ENCODE measurements around the gene CCM2L.

Gene CCM2L

DNA sequence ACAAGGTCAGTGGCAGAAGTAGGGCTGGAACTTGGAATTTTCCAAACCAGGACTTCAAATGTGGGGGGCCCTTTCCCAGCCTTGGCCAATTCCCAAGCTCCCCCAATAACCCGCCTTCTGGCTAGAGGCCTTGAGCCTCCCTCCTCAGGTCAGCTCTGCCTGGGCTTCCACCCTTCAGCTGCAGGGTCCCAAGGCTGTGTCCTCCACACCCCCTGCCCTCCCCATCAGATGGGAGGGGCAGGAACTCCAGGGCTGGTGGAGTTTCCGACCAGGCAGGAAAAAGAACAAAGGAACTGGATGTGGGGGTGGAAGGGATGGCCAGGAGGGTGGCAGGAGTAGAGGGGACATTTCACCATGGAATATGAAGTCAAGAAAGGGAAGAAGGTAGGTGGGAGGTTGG lies at the start of gene CCM2L:
TSS of gene CCM2L (plus strand) at position 338 of the 400 bp plus-strand sequence. CDS start at position 355, 17 bp downstream.
- DNase-seq: no peak

DNA sequence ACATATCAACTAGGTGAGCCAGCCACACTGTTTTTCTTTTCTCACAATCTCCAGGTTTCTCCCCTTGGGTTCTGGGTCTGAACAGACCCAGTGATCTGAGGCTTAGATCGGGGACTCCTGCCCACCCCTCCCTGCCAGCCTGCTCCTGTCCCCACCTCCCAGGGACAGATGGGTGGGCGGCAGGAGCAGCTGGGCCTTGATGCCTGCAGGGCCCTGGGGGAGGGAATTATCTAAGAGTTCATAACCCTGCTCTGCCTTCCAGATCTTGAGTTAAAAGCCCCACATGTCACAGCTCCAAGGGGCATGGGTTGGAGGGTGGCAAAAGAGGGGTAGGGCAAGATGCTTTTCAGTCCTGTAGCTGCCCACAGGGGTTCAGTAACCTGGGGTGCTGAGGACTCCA lies 47.5 kb upstream of the CCM2L start:
- DNase-seq: no peak

DNA sequence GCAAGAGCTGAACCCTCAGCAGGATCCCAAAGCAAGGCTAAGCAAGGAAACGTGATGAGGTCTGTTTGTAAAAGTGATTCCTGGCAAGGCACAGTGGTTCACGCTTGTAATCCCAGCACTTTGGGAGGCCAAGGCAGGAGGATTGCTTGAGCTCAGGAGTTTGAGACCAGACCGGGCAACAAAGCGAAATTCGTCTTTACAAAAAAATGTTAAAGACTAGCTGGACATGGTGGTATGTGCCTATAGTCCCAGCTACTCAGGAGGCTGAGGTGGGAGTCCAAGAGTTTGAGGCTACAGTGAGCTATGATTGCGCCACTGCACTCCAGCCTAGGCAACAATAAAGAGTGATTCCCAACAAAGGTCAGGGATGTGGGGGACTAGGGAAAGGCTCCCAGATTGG lies 46.3 kb upstream of the CCM2L start:
- no peak for DNase-seq

DNA sequence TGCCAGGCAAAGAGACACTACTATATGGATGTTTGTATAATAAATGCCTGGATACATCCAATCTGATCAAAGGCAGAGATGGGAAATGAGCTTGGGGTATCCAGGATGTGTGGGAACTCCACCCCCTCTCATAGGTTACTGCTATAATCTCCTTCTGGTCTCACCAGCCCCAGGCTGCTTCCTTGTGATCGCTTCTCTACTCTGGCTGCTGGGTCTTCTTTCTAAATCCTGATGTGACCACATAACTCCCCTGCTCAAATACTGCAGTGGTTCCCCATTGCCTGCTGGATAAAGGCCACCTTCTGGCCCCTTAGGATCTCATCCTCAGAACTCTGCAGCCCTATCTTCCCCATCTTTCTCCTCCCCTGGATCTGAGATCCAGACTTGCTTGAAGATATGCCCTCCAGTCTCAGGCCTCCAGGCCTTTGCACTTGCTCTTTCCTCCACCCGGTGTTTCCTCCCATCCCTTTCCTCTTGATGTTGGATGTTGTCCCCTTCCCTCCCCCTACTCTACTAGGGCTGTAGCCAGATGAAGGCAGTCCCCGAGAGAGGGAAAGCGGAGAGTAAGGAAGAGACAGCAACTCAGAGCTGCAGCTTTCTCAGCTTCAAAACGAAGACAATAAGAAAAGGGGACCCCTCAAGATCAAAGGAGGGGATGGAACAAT lies 43.1 kb upstream of the CCM2L start:
- DNase-seq: no peak

DNA sequence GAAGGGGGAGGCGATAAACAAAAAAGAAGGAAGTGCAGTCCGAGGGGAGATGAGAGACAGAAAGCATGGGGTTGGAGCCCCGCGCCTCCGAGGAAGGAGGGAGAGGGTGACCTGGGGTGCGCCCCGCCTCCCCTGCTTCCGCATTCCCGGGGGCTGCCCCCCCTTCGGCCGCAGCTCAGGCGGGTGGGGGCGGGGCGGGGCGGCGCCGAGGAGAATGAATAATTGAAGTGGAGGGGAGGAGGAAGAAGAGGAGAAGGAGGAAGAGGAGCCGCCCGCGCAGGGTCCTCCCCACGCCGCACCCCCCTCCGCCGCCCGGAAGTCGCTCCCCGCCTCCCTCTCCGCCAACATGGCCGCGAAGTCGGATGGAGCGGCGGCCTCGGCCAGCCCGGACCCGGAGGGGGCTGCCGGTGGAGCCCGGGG lies 42.4 kb upstream of the CCM2L start, which contains the start of gene XKR7:
TSS of gene XKR7 (plus strand) at position 322 of the 420 bp plus-strand sequence. CDS start at position 347, 25 bp downstream.
- DNase-seq: no peak

DNA sequence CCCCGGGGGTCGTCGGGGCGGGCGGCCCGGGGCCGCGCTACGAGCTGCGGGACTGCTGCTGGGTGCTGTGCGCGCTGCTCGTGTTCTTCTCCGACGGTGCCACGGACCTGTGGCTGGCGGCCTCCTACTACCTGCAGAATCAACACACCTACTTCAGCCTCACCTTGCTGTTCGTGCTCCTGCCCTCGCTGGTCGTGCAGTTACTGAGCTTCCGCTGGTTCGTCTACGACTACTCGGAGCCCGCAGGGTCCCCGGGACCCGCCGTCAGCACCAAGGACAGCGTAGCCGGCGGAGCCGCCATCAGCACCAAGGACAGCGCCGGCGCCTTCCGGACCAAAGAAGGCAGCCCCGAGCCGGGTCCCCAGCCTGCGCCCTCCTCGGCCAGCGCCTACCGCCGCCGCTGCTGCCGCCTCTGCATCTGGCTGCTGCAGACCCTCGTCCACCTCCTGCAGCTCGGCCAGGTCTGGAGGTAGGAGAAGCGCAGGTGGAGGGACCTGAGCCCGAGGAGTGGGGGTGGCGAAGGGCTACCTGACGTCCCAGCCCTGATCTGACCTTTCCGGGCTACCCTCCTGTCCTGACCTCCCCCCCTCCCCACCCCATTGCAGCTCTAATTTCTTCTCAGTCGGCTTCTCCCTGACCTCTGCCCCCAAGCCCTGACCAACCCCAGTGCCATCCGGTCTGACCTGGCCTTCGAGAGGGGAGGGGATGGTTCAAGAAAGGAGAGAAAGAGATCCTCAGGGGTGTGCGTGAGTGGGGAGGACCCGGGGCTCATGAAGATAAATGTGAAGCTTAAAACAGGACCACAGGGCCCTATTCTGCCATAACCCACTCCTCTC lies 41.7 kb upstream of the CCM2L start:
- peak; percentile 70 for DNase-seq

DNA sequence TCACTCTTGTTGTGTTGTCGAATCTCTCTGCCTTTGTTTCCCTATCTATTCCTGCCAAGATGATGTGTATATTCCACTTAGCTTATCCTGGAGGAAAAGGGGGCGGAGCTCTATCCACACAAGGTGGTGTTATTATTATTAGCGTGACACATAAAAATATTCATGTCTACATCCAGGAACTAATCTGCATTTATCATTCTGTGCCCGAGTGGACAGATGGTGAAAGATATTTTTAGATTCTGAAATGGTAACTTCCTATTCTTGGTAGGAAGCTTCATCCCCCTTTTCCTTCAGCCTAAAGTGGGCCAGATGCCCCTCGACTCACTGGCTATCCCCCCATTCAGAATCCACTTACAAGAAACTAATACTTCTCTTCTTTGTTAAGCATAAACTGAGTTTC lies 40.2 kb upstream of the CCM2L start:
- no peak for DNase-seq

DNA sequence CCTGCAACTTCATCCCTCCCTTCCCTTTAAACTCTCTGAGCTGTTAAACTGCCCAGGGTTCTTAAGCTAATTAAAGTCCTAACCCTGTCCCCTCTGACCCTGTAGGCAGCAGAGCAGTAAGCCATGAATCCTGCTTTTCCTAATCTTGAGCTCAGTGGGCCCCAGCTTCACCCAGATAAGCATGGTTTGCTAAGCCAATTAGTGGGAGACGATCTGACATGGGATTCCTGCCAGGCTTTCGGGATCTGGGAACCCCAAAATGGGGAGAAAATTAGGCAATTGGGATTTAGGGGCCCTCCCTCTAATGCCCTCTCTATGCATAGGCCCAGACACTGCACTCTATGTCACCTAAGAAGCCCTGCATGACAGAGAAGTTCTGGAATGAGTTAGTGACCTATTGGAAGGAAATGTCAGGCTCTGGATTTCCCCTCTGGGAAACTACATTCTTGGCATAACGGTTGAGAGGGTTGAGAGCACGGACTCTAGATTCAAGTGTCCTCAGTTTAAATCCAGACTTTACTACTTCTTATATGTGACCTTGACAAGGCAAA lies 37.7 kb upstream of the CCM2L start:
- no peak for DNase-seq

DNA sequence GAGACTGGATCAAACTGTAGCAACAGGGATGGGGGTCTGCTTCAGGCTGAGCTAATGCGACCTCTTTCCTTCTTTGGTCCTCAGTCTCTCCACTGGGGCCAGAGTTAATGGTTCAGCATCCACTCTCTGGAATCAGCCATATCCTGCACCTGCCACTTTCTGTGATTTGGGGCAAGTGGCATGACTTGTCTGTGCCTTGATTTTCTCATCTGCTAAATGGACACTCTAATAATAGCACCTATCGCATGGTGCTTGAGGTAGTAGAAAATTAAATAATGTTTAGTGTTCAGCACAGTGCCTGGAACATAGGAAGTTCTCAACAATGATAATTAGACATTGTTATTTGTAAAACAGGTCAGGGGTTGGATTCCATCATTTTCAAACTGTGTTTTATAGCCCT lies 35.9 kb upstream of the CCM2L start:
- DNase-seq: no peak

DNA sequence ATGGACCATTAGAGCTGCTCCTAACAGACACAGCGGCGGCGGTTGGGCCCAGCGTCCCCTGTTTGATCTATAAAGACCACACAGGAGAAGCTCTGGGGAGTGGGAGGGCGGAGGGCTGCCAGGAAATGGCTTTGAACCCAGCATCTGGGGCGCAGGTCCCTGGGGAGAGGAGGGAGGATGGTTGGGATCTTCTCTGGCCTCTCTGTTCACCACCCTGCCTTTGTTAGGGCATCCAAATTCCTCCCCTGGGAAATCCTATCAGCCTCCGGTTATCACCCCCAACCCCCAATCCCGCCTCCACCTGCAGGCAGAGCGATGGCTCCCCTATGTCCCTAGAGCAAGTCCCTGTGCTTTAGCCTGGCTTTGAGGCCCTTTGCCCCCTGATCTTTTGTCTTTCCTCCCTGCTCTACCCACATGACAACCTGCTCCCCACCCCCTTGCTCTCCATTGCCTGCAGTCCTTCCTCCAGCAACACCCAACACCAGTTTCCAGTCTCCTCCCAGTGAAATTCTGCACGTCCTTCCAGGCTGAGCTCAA lies 35.2 kb upstream of the CCM2L start:
- DNase-seq: no peak

DNA sequence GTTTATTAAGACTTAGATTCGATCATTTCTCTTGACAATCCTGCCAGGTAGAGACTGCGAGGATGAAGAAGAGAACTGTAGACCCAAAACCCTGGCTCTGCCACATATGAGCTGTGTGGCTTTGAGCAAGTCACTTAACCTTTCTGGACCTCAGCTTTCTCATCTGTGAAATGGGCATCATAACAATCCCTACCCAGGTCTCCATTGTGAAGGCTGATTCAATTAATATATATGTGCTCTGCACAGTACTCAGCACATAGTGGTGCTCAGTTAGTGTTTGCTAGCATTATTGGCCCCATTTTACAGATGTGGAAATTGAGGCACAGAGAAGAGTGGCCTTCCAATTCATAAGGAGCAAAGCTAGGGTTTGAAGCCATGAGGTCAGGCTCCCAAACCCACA lies 34.4 kb upstream of the CCM2L start:
- no peak for DNase-seq

DNA sequence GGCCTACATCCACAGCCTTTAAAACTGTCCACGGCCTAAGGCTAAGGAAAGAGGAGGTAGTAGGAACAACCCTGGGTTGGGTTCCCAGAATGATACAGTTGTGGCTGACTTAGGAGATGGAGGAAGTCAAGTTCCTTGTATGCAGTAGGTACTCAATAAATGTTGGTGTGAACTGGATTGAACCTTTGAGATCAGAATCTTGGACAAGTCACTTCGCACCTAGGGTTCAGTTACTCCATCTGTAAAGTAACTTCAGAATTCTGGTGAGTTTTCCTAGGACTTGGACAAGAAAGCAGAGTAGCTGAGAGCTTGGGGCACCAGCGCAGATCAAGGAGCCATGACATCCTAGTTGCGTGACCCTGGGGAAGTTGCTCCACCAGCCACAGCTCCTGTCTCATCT lies 33.2 kb upstream of the CCM2L start:
- DNase-seq: no peak

DNA sequence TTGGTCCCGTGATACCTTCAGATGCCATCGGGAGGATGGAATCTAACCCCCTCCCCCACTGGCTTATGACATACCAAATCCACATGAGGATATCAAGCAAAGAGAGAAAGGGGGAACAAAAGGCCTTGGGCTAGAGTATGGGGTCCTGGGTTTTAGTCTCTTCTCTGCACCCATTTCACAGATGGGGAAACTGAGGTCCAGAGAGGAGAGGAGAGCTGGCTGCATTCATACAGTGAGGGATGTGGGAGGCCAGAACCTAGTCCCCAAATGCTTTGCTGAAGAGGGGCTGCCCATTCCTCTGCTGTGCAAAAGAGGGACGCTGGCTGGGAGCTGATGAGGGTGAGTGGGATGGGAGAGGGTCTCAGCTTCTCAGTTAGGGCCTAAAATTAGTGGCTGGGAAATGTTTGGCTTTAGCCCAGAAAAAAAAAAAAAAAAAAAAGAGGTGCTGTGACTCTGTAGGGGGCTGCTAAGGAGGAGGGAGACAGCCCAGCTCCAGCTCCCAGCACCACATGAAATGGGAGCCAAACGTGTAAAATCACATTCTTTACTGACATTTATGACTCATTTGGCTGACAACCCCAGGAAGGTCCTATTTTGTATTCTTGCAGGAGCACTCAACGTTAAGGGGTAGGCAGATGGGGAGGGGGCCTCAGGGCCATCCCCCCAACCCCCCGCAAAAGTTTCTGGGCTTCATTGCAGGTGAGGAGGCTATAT lies 30.4 kb upstream of the CCM2L start:
- no peak for DNase-seq

DNA sequence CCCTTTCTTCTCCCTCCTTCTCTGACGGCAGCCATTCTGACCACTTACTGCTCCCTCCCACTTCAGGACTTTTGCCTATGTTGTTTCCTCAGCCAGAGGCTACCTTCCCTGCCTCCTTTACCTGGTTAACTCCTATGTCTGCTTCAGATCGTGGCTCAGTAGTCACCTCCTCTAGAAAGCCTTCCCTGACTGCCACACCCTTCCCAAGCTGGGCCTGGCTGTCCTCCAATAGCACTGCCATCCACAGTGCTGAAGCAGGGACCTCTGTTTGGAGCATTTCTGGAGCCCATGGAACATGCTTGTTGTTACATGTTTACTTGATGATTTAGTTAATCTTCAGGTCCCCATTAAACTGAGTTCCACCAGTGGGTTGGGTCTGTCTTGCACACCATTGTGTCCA lies 28.5 kb upstream of the CCM2L start:
- no peak for DNase-seq

DNA sequence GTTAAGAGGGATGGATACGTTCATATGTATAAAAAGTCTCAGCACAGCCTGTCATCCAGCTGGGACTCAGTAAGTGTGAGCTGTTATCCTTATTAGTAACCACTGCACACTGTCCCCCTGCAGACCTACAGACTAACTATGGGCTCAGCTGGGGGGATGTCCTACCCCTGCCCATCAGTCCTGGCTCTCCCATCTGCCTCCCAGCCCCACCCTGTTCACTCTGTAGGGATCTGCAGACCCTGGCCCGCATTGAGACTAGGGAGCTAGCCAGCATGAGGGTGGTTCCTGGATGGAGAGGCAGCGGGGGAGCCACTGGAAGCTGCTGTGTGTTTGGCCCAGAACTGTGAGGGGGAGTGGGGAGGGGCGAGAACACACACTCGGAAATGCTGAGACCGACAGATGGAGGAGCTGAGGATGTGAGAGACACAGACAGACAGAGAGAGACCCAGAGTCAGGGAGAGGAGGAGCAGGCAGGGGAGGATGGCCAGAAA lies 25.2 kb upstream of the CCM2L start:
- no peak for DNase-seq

DNA sequence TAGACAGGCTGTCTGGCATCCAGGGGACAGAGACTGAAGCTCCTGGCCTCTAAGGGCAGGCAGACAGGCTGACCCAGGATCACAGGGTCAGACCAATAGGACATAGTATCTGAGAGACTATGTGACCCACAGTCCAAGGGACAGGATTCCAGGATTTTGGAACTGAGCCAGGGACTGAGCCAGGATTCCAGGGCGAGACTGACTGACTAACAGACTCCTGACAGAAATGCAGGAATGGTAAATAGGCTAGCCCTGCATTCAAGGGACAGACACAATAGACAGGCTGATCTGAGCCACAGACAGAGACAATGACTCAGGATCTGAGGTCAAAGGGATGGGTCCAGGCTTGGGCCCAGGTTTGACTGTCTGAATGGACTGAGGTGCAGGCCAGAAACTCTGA lies 22.5 kb upstream of the CCM2L start:
- DNase-seq: no peak

DNA sequence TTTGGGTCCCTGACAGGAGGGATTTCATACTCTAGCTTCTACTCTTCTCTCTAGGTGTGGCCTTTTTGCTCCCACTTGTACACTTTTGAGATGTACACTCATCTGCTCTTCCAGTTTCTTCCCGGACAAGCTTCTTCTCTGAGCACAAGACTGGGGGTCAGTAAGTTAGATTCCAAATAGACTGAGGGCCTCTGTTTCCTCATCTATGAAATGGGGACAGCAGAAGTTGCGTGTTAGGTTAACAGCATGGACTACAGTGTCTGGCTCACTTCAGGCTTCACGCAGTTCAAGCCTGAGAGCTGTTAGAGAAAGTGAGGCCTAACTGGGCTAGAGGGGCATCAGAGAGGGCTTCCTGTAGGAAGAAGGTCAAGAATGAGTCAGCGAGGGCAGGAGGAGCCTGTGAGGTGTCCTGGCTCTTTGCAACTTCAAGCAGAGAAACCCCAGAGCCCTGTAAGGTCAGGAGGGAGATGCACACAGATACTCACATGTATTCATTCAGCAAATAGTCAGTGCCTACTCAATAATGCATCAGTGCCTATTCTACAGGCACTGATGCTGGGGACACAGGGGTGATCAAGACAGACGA lies 21.7 kb upstream of the CCM2L start:
- no peak for DNase-seq

DNA sequence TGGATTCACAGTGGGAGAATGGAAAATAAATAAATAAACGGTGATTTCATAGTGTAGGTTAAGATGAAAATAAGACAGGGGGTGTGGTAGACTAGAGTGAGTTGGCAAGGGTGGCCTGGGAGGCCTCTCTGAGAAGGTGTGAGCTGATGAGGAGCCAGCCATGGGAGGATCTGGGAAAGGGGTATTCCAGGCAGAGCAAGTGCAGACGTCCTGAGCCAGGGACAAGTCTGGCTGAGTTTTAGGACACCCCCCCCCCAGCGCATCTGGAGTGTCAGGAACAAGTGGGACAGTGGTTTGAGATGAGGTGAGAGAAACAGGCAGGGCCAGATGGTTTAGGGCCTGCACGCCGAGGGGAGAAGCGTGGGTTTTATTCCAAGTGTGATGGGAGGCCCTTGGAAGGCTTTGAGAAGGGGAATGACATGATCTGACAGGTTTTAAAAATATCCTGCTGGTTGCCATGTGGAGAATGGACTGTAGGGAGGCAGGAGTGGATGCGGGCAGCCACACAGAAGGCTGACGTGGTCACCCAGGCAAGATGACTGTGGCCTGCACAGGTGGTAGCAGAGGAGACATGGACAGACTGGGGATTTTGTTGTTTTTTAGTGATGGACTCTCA lies 21.1 kb upstream of the CCM2L start:
- no peak for DNase-seq

DNA sequence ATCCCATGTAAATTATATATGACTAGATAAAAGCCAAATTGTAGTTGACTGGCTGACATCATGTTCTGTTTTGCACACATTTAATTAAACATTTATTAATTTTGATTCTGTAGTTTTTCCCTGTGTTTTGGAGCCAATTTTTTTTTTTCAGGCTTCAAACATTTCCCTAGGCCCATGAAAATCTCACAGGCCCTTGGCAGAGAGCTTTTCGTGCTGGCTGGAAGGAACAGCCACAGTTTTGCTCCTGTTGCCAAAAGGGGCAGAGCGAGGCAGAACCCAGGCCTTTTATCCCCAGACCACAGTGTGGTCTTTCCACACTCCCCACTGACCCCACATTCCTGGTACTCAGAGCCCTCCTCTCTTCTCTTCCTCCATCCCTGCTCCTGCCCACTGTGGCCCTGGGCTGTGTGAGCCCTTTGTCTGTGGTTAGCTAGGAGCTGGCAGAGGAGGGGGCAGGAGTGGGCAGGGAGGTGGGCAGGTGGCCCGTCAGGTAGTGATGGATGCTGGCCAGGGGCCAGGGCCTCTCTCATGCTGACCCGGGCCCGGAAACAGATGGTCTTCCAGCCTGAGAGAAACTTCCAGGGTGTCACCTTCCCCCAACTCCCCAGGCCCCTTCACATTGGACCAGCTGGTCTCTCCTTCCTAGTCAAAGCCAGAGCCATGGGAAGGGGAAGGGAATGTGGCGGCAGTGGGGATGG lies 19.4 kb upstream of the CCM2L start:
- DNase-seq: no peak

DNA sequence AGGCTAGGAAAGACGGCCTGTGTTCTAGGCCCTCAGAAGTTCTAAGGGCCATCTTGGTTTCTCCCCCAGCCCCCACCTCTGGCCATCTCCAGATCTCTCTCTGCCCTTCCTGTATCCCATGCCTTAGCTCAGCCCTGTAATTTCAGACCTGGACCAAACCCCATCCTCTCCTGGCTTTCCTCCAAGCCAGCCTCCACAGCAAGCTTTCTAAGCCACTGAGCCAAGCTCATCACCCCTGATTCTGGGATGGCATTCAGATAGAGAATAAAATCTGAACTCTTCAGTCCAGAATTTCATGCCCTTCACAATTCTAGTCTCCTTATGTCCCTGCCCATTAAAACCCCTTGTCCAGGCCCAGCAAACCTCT lies 18.9 kb upstream of the CCM2L start:
- no peak for DNase-seq

DNA sequence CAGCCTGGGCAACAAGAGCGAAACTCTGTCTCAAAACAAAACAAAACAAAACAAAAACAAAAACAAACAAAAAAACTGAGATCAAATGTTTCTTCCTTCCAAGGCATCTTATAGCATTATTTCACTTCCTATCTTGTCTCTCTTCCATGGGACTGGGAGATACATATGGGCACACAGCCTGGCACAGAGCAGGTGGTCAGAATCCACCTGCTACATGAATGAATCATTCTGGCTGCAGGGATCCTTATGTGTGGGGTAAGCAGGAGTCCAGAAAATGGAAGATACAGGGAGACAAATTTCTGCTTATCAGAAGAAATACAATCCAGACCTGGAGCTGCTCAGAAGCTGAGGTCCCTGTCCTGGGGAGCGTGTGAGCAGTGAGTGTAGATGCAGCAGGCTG lies 18.2 kb upstream of the CCM2L start:
- no peak for DNase-seq

DNA sequence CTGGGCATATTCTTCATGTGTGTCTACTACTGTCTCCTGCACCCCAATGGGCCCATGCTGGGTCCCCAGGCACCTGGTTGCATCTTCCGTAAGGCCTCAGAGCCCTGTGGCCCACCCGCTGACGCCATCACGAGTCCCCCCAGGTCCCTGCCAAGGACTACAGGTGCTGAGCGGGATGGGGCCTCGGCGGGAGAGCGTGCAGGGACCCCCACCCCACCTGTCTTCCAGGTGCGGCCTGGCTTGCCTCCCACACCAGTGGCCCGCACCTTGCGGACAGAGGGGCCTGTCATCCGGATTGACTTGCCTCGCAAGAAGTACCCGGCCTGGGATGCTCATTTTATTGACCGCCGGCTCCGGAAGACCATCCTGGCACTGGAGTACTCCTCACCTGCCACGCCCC lies 13.2 kb upstream of the CCM2L start:
- no peak for DNase-seq

Measured in activated CD4-positive, alpha-beta T cell treated with anti-CD3 and anti-CD28 coated beads, Interleukin-10, Interleukin-2, amounts not matched to agents 100 ng/mL and 50 ng/mL, durations not matched to agents 16 hours and 8 hours (primary cell).